Activated naive CD8-positive, alpha-beta T cell treated with anti-CD3 and anti-CD28 coated beads, Interleukin-2, amount 10 ng/mL, durations not matched to agents 7 days and 5 days (primary cell): Measurements from ENCODE around the gene SCARB2. TPM values are rescaled to one million over a fixed set of nuclear protein-coding genes. Genes with fewer than 3 reads are reported as not detected.

ENCODE experiments used
- ATAC-seq: fragments of 150-1000 bp; cut with Tn5 transposase; one replicate; pipeline ENCODE4 v1.10.0; 2021; ENCODE audit warnings: low read depth, moderate library complexity
- POLR2A ChIA-PET: fragments of 350-600 bp; sonication (Branson Sonifier 250); formaldehyde crosslinking; loops from one replicate; lab custom pipeline; 2021; ENCODE audit warnings: antibody characterized with exemption; lab: Charles Lee
- DNase-seq: peaks from one replicate; pipeline ENCODE4 v3.0.0; 2021
- H3K27ac Mint-ChIP-seq: one replicate; pipeline ENCODE4 v1.8.0; 2022; ENCODE audit warnings: mild to moderate bottlenecking, mixed read lengths
- H3K27me3 Mint-ChIP-seq: one replicate; pipeline ENCODE4 v1.8.0; 2022; ENCODE audit warnings: mild to moderate bottlenecking, moderate library complexity, mixed read lengths
- H3K36me3 Mint-ChIP-seq: one replicate; pipeline ENCODE4 v1.8.0; 2021; ENCODE audit warnings: mild to moderate bottlenecking, mixed read lengths
- H3K4me1 Mint-ChIP-seq: one replicate; pipeline ENCODE4 v1.8.0; 2021; ENCODE audit warnings: mixed read lengths
- H3K4me3 Mint-ChIP-seq: one replicate; pipeline ENCODE4 v1.8.0; 2022; ENCODE audit warnings: mild to moderate bottlenecking, moderate library complexity, mixed read lengths
- H3K9me3 Mint-ChIP-seq: one replicate; pipeline ENCODE4 v1.8.0; 2021; ENCODE audit warnings: mixed read lengths
- total RNA-seq, 2 experiments: library from RNA; stranded (reverse); gene quantifications; one replicate each; pipeline ENCODE4 v1.2.3, GENCODE V29; 2021

The SCARB2 gene
- total RNA-seq, 2 experiments from 2014 or later, result 16.3 to 18.4 TPM

GRCh38 chr4:76216524-76216923 is 2.9 kb upstream of the SCARB2 start:
- no peak for DNase-seq
- Mint-ChIP-seq H3K4me1 (peaks cover 33% of the 10 kb centered on the region), H3K36me3 (no peaks in the 10 kb centered on the region), H3K9me3 (no peaks in the 10 kb centered on the region), H3K4me3 (no peak overlapping the region), H3K27me3 (peaks cover 17% of the 10 kb centered on the region), H3K27ac (no peak overlapping the region)
- no peak for ATAC-seq
- POLR2A ChIA-PET, result no interaction called here

GRCh38 chr4:76215077-76215476 is 1.5 kb upstream of the SCARB2 start:
- Mint-ChIP-seq H3K4me3 (peak overlapping the region; percentile 15), H3K9me3 (no peaks in the 10 kb centered on the region), H3K36me3 (no peaks in the 10 kb centered on the region), H3K27me3 (peaks cover 17% of the 10 kb centered on the region), H3K27ac (no peak overlapping the region), H3K4me1 (peaks cover 35% of the 10 kb centered on the region)
- DNase-seq (no peak), ATAC-seq (no peak)
- POLR2A ChIA-PET, result interaction anchor here (0.6 kb wide), 1 partner anchor 67 kb away, joined by 3 read pairs; the partner anchor contains the start of gene NUP54

GRCh38 chr4:76214177-76214675 is 602 bp upstream of the SCARB2 start:
- Mint-ChIP-seq H3K27ac (peak overlapping the region; percentile 84), H3K4me1 (peaks cover 29% of the 10 kb centered on the region), H3K4me3 (peak overlapping the region; percentile 86), H3K36me3 (no peaks in the 10 kb centered on the region), H3K9me3 (no peaks in the 10 kb centered on the region), H3K27me3 (peaks cover 17% of the 10 kb centered on the region)
- no peak for DNase-seq
- ATAC-seq, result no peak
- POLR2A ChIA-PET, result interaction anchor here (0.6 kb wide), 1 partner anchor 66 kb away, joined by 3 read pairs; the partner anchor contains the start of gene NUP54

GRCh38 chr4:76212851-76213414 is 691 bp downstream of the SCARB2 start:
- peak; percentile 52 for DNase-seq
- Mint-ChIP-seq H3K36me3 (no peaks in the 10 kb centered on the region), H3K4me3 (peak overlapping the region; percentile 85), H3K4me1 (peaks cover 34% of the 10 kb centered on the region), H3K9me3 (no peaks in the 10 kb centered on the region), H3K27me3 (peaks cover 13% of the 10 kb centered on the region), H3K27ac (peak overlapping the region; percentile 85)
- POLR2A ChIA-PET, result interaction anchor here (0.7 to 1.1 kb wide), 4 partner anchors 8 to 1548 kb away, joined by 3 to 4 read pairs (median 3); partner anchors contain the start of gene NUP54
- peak; percentile 9 for ATAC-seq

- Mint-ChIP-seq H3K27me3 (peaks cover 9% of the 10 kb centered on the region), H3K4me1 (peaks cover 34% of the 10 kb centered on the region), H3K9me3 (no peaks in the 10 kb centered on the region), H3K27ac (peak overlapping the region; percentile 85), H3K36me3 (no peaks in the 10 kb centered on the region), H3K4me3 (peak overlapping the region; percentile 85)
- ATAC-seq (no peak), DNase-seq (no peak)
- POLR2A ChIA-PET, result interaction anchor here (0.5 kb wide), 1 partner anchor 877 kb away, joined by 3 read pairs; no protein-coding TSS in a partner anchor
Measured at GRCh38 chr4:76211769-76212708, 1.6 kb downstream of the SCARB2 start.

- no peaks in the 10 kb centered on the region for H3K36me3 Mint-ChIP-seq
- no peak overlapping the region for H3K4me3 Mint-ChIP-seq
- no peak for DNase-seq
- ATAC-seq, result no peak
- POLR2A ChIA-PET, result no interaction called here
- H3K9me3 Mint-ChIP-seq, result no peaks in the 10 kb centered on the region
- peaks cover 2% of the 10 kb centered on the region for H3K27me3 Mint-ChIP-seq
- peaks cover 34% of the 10 kb centered on the region for H3K4me1 Mint-ChIP-seq
- no peak overlapping the region for H3K27ac Mint-ChIP-seq
Measured at GRCh38 chr4:76210452-76210851, 3.2 kb downstream of the SCARB2 start.

GRCh38 chr4:76209881-76210280 is 3.7 kb downstream of the SCARB2 start:
- Mint-ChIP-seq H3K4me3 (no peak overlapping the region), H3K4me1 (peaks cover 31% of the 10 kb centered on the region), H3K36me3 (no peaks in the 10 kb centered on the region), H3K27ac (no peak overlapping the region), H3K9me3 (no peaks in the 10 kb centered on the region), H3K27me3 (peaks cover 2% of the 10 kb centered on the region)
- ATAC-seq, result no peak
- POLR2A ChIA-PET, result no interaction called here
- no peak for DNase-seq

GRCh38 chr4:76208005-76208765 is 5.4 kb downstream of the SCARB2 start:
- no peaks in the 10 kb centered on the region for H3K27me3 Mint-ChIP-seq
- H3K36me3 Mint-ChIP-seq, result no peaks in the 10 kb centered on the region
- peaks cover 21% of the 10 kb centered on the region for H3K4me1 Mint-ChIP-seq
- no peak overlapping the region for H3K4me3 Mint-ChIP-seq
- ATAC-seq (no peak), DNase-seq (no peak)
- H3K27ac Mint-ChIP-seq, result no peak overlapping the region
- H3K9me3 Mint-ChIP-seq, result no peaks in the 10 kb centered on the region
- POLR2A ChIA-PET, result no interaction called here

- DNase-seq (no peak), ATAC-seq (no peak)
- no peak overlapping the region for H3K4me3 Mint-ChIP-seq
- H3K9me3 Mint-ChIP-seq, result no peaks in the 10 kb centered on the region
- H3K4me1 Mint-ChIP-seq, result peaks cover 15% of the 10 kb centered on the region
- no peaks in the 10 kb centered on the region for H3K27me3 Mint-ChIP-seq
- no peaks in the 10 kb centered on the region for H3K36me3 Mint-ChIP-seq
- no peak overlapping the region for H3K27ac Mint-ChIP-seq
- POLR2A ChIA-PET, result no interaction called here
Measured at GRCh38 chr4:76207549-76207948, 6.1 kb downstream of the SCARB2 start.

GRCh38 chr4:76206222-76206942 is 7.2 kb downstream of the SCARB2 start:
- no peak for ATAC-seq
- POLR2A ChIA-PET, result no interaction called here
- no peaks in the 10 kb centered on the region for H3K9me3 Mint-ChIP-seq
- no peak for DNase-seq
- H3K4me3 Mint-ChIP-seq, result no peak overlapping the region
- peaks cover 6% of the 10 kb centered on the region for H3K4me1 Mint-ChIP-seq
- no peaks in the 10 kb centered on the region for H3K27me3 Mint-ChIP-seq
- no peak overlapping the region for H3K27ac Mint-ChIP-seq
- H3K36me3 Mint-ChIP-seq, result no peaks in the 10 kb centered on the region

- Mint-ChIP-seq H3K4me3 (no peak overlapping the region), H3K4me1 (peaks cover 11% of the 10 kb centered on the region), H3K9me3 (no peaks in the 10 kb centered on the region), H3K27me3 (no peaks in the 10 kb centered on the region), H3K36me3 (no peaks in the 10 kb centered on the region), H3K27ac (no peak overlapping the region)
- ATAC-seq (no peak), DNase-seq (no peak)
- POLR2A ChIA-PET, result no interaction called here
Measured at GRCh38 chr4:76205476-76205875, 8.1 kb downstream of the SCARB2 start.

- Mint-ChIP-seq H3K27me3 (no peaks in the 10 kb centered on the region), H3K4me1 (peaks cover 13% of the 10 kb centered on the region), H3K4me3 (no peak overlapping the region), H3K36me3 (no peaks in the 10 kb centered on the region), H3K9me3 (no peaks in the 10 kb centered on the region), H3K27ac (no peak overlapping the region)
- no peak for DNase-seq
- POLR2A ChIA-PET, result interaction anchor here (0.9 kb wide), 1 partner anchor 8 kb away, joined by 3 read pairs; the partner anchor contains the start of gene SCARB2
- ATAC-seq, result no peak
Measured at GRCh38 chr4:76204936-76205335, 8.7 kb downstream of the SCARB2 start.
